Neuronal stem cell (in vitro differentiated cells): Measurements from ENCODE around the gene ATOSA.

ENCODE experiments used
- DNase-seq: peaks from one replicate; pipeline ENCODE4 v3.0.0-alpha.2; 2013; ENCODE audit warnings: low spot score
- H2AFZ ChIP-seq: one replicate; pipeline ENCODE4 v1.6.1; 2013; ENCODE audit warnings: mild to moderate bottlenecking, low read length, inconsistent platforms
- H2AK5ac ChIP-seq: 2 replicates; pipeline ENCODE4 v1.6.1; 2013; ENCODE audit warnings: low read depth, mild to moderate bottlenecking, inconsistent platforms, low read length, moderate library complexity, mixed read lengths
- H2BK120ac ChIP-seq: 2 replicates; pipeline ENCODE4 v1.6.1; 2013; ENCODE audit warnings: low read depth, mild to moderate bottlenecking, inconsistent platforms, low read length, moderate library complexity, mixed read lengths
- H2BK12ac ChIP-seq: one replicate; pipeline ENCODE4 v1.6.1; 2013; ENCODE audit warnings: low read length, inconsistent platforms
- H2BK15ac ChIP-seq: 2 replicates; pipeline ENCODE4 v1.6.1; 2013; ENCODE audit warnings: mild to moderate bottlenecking, low read length, inconsistent platforms, mixed read lengths
- H2BK5ac ChIP-seq: one replicate; pipeline ENCODE4 v1.6.1; 2013; ENCODE audit warnings: inconsistent platforms, mild to moderate bottlenecking, low read length, moderate library complexity
- H3K14ac ChIP-seq: one replicate; pipeline ENCODE4 v1.6.1; 2013; ENCODE audit warnings: low read length, inconsistent platforms
- H3K18ac ChIP-seq: 2 replicates; pipeline ENCODE4 v1.6.1; 2013; ENCODE audit warnings: low read length, inconsistent platforms
- H3K23ac ChIP-seq: 2 replicates; pipeline ENCODE4 v1.6.1; 2013; ENCODE audit warnings: low read depth, mild to moderate bottlenecking, mixed read lengths, low read length, inconsistent platforms; ENCODE audit not compliant: poor library complexity
- H3K27ac ChIP-seq: replicated peaks from 3 replicates; pipeline ENCODE4 v1.5.1; 2013; ENCODE audit warnings: low read length, inconsistent platforms
- H3K27me3 ChIP-seq, 3 experiments: 2 replicates each; pipeline ENCODE4 v1.6.1; 2013; ENCODE audit warnings: low read length in 3 of 3, mild to moderate bottlenecking in 2 of 3, inconsistent platforms in 1 of 3, low read depth in 1 of 3, mixed read lengths in 1 of 3, moderate library complexity in 1 of 3; ENCODE audit not compliant: control insufficient read depth in 3 of 3, insufficient read depth in 3 of 3
- H3K36me3 ChIP-seq, 2 donors: replicated peaks in 1 of 2; 2 replicates each; pipeline ENCODE4 v1.6.1; 2013; ENCODE audit warnings: low read length in 2 of 2; ENCODE audit not compliant: control insufficient read depth in 2 of 2, insufficient read depth in 2 of 2
- H3K4ac ChIP-seq: 2 replicates; pipeline ENCODE4 v1.6.1; 2013; ENCODE audit warnings: inconsistent platforms, mild to moderate bottlenecking, low read length, moderate library complexity
- H3K4me1 ChIP-seq, 2 donors: 1 replicate in 1 of 2; 2 replicates in 1 of 2; pipeline ENCODE4 v1.6.1; 2013; ENCODE audit warnings: low read length in 2 of 2, low read depth in 1 of 2; ENCODE audit not compliant: control insufficient read depth in 2 of 2, insufficient read depth in 1 of 2
- H3K4me2 ChIP-seq: one replicate; pipeline ENCODE4 v1.6.1; 2013; ENCODE audit warnings: mild to moderate bottlenecking, low read length, inconsistent platforms; ENCODE audit not compliant: insufficient read depth, poor library complexity, severe bottlenecking
- H3K4me3 ChIP-seq, 2 donors: 2 replicates each; pipeline ENCODE4 v1.5.1; 2013; ENCODE audit warnings: low read length in 2 of 2, mild to moderate bottlenecking in 2 of 2, inconsistent platforms in 1 of 2, moderate library complexity in 1 of 2
- H3K79me1 ChIP-seq: one replicate; pipeline ENCODE4 v1.6.1; 2013; ENCODE audit warnings: low read depth, mild to moderate bottlenecking, inconsistent platforms, low read length, moderate library complexity
- H3K9ac ChIP-seq: one replicate; pipeline ENCODE4 v1.6.1; 2013; ENCODE audit warnings: mild to moderate bottlenecking, low read depth, low read length, inconsistent platforms; ENCODE audit not compliant: poor library complexity
- H3K9me3 ChIP-seq, 2 donors: replicated peaks in 1 of 2; 2 replicates each; pipeline versions ENCODE3 to v1.6.1; 2013; ENCODE audit warnings: low read length in 2 of 2, mild to moderate bottlenecking in 2 of 2, inconsistent platforms in 1 of 2, low read depth in 1 of 2, mixed read lengths in 1 of 2, moderate library complexity in 1 of 2; ENCODE audit not compliant: control insufficient read depth in 2 of 2, insufficient read depth in 1 of 2
- H4K8ac ChIP-seq: one replicate; pipeline ENCODE4 v1.6.1; 2013; ENCODE audit warnings: low read depth, mild to moderate bottlenecking, inconsistent platforms, low read length, moderate library complexity
- H4K91ac ChIP-seq: one replicate; pipeline ENCODE4 v1.6.1; 2013; ENCODE audit warnings: low read length, low read depth, mild to moderate bottlenecking, inconsistent platforms; ENCODE audit not compliant: poor library complexity
- WGBS, 2 donors: extraction: QIAGEN DNeasy Blood & Tissue Kit; methylation state at CpG; one replicate each; pipeline ENCODE4 v1.1.7; 2013; ENCODE audit warnings: missing lambda C conversion rate in 2 of 2, mixed read lengths in 1 of 2; ENCODE audit not compliant: insufficient read length in 2 of 2, insufficient replicate concordance in 1 of 2; ENCODE audit errors: extremely low coverage in 2 of 2; 5-methylcytosine and 5-hydroxymethylcytosine counted together

Gene ATOSA

DNA sequence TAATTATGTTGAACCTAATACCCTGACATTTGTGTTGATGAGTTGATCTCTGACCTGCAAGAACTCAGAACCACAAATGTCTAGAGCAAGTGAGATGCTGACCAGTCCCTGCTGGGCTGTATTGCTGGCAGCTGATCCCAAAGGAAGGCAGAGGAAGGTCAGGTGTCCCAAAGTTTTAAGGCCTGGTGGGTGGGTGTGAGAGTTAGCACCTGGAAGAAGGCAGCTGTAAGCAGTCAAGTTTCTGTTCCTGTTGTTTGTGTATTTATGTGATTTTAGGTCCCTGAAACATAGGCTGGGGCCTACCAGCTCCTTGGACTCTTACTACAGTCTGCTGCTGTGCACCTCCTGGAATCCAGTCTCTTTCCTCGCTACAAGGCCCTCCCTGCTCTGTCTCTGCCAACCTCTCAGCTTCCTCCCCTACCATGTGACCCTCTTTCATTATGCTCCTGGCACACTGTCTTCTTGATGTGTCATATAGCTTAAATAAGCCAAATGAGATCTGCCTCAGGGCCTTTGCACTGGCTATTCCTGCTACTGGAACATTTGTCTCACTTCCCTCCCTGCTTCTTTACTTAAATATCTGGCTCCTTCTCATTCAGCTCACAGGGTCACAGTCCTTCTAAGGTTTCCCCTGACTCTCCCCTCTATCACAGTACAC is 31.0 kb upstream of the ATOSA start:
- Histone ChIP-seq H3K4me2 (no peak overlapping the region), H2AK5ac (no peak overlapping the region), H3K36me3 (no peaks in the 10 kb centered on the region), H3K79me1 (no peaks in the 10 kb centered on the region), H4K8ac (no peak overlapping the region), H3K27ac (no peak overlapping the region), H3K23ac (no peak overlapping the region), H4K91ac (no peak overlapping the region), H3K4ac (no peak overlapping the region), H3K9me3 (no peaks in the 10 kb centered on the region), H3K4me1 (peaks cover 0 to 6% of the 10 kb centered on the region in 2 donors), H3K4me3 (no peak overlapping the region), H2BK5ac (no peak overlapping the region), H3K18ac (no peak overlapping the region), H3K14ac (no peak overlapping the region), H2BK12ac (no peak overlapping the region), H2BK15ac (no peak overlapping the region), H2BK120ac (no peak overlapping the region), H3K9ac (no peak overlapping the region), H2AFZ (no peak overlapping the region), H3K27me3 (peaks cover 0 to 25% (median 0%) of the 10 kb centered on the region in 3 experiments)
- DNase-seq = no peak
- WGBS, 2 donors = no CpG with 5 or more reads among the region's 1 CpG

GRCh38 chr15:52709187-52709981 is 30.2 kb upstream of the ATOSA start:
- H2BK120ac ChIP-seq = no peak overlapping the region
- H3K23ac ChIP-seq = peak overlapping the region; percentile 47
- H4K91ac ChIP-seq = no peak overlapping the region
- H3K14ac ChIP-seq = no peak overlapping the region
- H3K9ac ChIP-seq = peak overlapping the region; percentile 51
- no peak overlapping the region for H4K8ac ChIP-seq
- no peaks in the 10 kb centered on the region for H3K79me1 ChIP-seq
- H2BK12ac ChIP-seq = no peak overlapping the region
- H3K4ac ChIP-seq = no peak overlapping the region
- H2BK5ac ChIP-seq = no peak overlapping the region
- peak overlapping the region; percentile 35 for H3K4me2 ChIP-seq
- H3K36me3 ChIP-seq = no peaks in the 10 kb centered on the region
- H3K27ac ChIP-seq = no peak overlapping the region
- H2AFZ ChIP-seq = peak overlapping the region; percentile 48
- no CpG with 5 or more reads among the region's 10 CpGs for WGBS, 2 donors
- no peak overlapping the region for H3K4me3 ChIP-seq
- H3K9me3 ChIP-seq = no peaks in the 10 kb centered on the region
- H2AK5ac ChIP-seq = no peak overlapping the region
- no peak overlapping the region for H3K18ac ChIP-seq
- H2BK15ac ChIP-seq = no peak overlapping the region
- H3K27me3 ChIP-seq = peaks cover 0 to 25% (median 0%) of the 10 kb centered on the region in 3 experiments
- peaks cover 0 to 6% of the 10 kb centered on the region in 2 donors for H3K4me1 ChIP-seq
- no peak for DNase-seq

GRCh38 chr15:52706091-52706490 is 26.9 kb upstream of the ATOSA start:
- H3K9me3 ChIP-seq = no peaks in the 10 kb centered on the region
- no peak overlapping the region for H2BK5ac ChIP-seq
- H3K4me1 ChIP-seq = peaks cover 0 to 6% of the 10 kb centered on the region in 2 donors
- no peak overlapping the region for H2BK12ac ChIP-seq
- H4K91ac ChIP-seq = no peak overlapping the region
- H3K4me3 ChIP-seq = no peak overlapping the region
- no peak overlapping the region for H4K8ac ChIP-seq
- DNase-seq = no peak
- no peak overlapping the region for H2BK15ac ChIP-seq
- H3K4me2 ChIP-seq = no peak overlapping the region
- H3K18ac ChIP-seq = no peak overlapping the region
- H3K9ac ChIP-seq = no peak overlapping the region
- no peak overlapping the region for H2AFZ ChIP-seq
- H3K4ac ChIP-seq = no peak overlapping the region
- no peaks in the 10 kb centered on the region for H3K36me3 ChIP-seq
- H3K79me1 ChIP-seq = no peaks in the 10 kb centered on the region
- H2BK120ac ChIP-seq = no peak overlapping the region
- no CpG with 5 or more reads among the region's 1 CpG for WGBS, 2 donors
- H3K23ac ChIP-seq = no peak overlapping the region
- H3K27ac ChIP-seq = no peak overlapping the region
- H3K14ac ChIP-seq = no peak overlapping the region
- H2AK5ac ChIP-seq = no peak overlapping the region
- H3K27me3 ChIP-seq = peaks cover 0 to 23% (median 0%) of the 10 kb centered on the region in 3 experiments

DNA sequence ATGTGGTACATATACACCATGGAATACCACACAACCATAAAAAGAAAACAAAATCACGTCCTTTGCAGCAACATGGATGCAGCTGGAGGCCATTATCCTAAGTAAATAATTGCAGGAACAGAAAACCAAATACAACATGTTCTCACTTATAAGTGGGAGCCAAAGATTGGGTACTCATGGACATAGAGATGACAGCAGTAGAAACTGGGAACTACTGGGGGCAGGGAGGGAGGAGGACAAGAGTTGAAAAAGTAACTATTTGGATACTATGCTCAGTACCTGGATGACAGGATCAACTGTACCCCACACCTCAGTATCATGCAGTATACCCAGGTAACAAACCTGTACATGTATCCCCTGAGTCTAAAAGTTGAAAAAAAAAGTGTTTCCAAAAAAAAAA is 23.2 kb upstream of the ATOSA start:
- H4K8ac ChIP-seq = no peak overlapping the region
- H3K4ac ChIP-seq = no peak overlapping the region
- H4K91ac ChIP-seq = no peak overlapping the region
- H3K4me3 ChIP-seq = no peak overlapping the region
- H3K36me3 ChIP-seq = no peaks in the 10 kb centered on the region
- no peak overlapping the region for H3K27ac ChIP-seq
- no peak overlapping the region for H3K14ac ChIP-seq
- no peak overlapping the region for H2AK5ac ChIP-seq
- peaks cover 0 to 9% (median 0%) of the 10 kb centered on the region in 3 experiments for H3K27me3 ChIP-seq
- no peaks in the 10 kb centered on the region for H3K79me1 ChIP-seq
- no peak overlapping the region for H3K4me2 ChIP-seq
- H3K9ac ChIP-seq = no peak overlapping the region
- H2BK12ac ChIP-seq = no peak overlapping the region
- no peak overlapping the region for H3K23ac ChIP-seq
- H3K18ac ChIP-seq = no peak overlapping the region
- H2BK120ac ChIP-seq = no peak overlapping the region
- H3K4me1 ChIP-seq = peaks cover 0 to 5% of the 10 kb centered on the region in 2 donors
- no peaks in the 10 kb centered on the region for H3K9me3 ChIP-seq
- DNase-seq = no peak
- H2BK15ac ChIP-seq = no peak overlapping the region
- no CpG with 5 or more reads among the region's 1 CpG for WGBS, 2 donors
- no peak overlapping the region for H2BK5ac ChIP-seq
- no peak overlapping the region for H2AFZ ChIP-seq
